Measurements from ENCODE around the gene NTHL1.
A peak's percentile ranks its signal among the peaks of the same experiment; 100 is the strongest.

Gene NTHL1

DNA sequence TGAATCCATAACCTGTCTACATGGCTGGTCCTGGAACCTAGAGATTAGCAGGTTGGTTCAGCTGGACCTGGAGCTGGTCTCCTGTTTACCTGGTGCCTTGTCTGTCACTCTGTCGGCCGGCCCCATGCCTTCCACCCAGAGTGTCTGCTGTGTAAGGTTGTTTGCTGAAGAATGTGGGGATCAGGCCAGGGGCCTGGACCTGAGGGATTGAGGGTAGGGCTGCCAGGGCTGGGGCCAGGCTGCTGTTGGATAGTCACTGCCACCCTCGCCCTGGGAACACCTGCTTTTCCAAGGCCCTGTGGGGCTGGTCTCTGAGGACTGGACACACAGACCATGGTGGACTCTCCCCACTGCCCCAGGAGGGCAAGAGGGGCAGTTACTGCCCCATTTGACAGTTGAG lies 19.5 kb downstream of the NTHL1 start:
- TF ChIP-seq, protein P1, sequence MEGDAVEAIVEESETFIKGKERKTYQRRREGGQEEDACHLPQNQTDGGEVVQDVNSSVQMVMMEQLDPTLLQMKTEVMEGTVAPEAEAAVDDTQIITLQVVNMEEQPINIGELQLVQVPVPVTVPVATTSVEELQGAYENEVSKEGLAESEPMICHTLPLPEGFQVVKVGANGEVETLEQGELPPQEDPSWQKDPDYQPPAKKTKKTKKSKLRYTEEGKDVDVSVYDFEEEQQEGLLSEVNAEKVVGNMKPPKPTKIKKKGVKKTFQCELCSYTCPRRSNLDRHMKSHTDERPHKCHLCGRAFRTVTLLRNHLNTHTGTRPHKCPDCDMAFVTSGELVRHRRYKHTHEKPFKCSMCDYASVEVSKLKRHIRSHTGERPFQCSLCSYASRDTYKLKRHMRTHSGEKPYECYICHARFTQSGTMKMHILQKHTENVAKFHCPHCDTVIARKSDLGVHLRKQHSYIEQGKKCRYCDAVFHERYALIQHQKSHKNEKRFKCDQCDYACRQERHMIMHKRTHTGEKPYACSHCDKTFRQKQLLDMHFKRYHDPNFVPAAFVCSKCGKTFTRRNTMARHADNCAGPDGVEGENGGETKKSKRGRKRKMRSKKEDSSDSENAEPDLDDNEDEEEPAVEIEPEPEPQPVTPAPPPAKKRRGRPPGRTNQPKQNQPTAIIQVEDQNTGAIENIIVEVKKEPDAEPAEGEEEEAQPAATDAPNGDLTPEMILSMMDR (conservative IDR thresholded peaks at IDR 0.05; ENCODE audit: low read depth, low read length) = no peak
- DNase-seq (ENCODE audit: low read depth) = no peak
- no peak overlapping the region for H3K4me3 ChIP-seq (ENCODE audit: low read depth, low read length)

DNA sequence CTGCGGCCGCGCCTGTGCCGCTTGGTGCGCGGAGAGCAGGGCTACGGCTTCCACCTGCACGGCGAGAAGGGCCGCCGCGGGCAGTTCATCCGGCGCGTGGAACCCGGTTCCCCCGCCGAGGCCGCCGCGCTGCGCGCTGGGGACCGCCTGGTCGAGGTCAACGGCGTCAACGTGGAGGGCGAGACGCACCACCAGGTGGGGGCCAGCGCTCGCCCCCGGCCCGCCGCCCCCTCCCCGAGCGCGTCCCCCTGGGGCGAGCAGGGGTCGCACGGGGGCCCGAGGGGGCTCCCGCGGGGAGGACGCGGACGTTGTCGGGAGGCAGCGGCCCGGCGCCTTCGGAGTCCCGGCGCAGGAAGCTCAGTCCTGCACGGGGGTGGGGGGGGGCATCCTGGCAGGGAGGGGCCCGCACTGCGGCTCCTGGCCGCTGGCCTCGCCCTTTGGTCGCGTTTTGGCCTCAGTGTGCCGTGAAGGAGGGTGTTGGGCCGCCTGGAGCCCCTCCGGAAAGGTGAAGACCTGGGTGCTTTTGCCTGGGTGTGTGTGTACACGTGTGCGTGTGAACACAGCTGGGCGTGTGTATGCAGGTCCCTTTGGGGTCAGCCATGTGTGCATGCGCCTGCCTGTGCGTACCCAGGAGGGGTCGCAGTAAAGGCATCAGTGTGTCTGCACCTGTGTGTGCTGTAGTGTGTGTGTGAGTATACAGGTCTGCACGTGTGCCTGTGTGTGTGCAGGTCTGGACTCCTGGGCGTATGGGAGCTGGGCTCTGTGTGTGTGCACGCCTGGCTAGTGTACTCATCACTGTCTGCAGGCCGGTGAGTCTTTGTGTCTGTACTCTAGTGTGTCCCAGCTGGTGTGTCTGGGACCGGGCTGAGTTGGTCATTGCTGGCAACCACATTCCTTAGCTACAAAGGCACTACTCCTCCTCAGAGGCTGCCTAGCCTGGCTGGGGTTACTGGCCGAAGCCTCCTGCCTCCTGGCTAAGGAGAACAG lies 20.3 kb downstream of the NTHL1 start:
- no peak for DNase-seq (ENCODE audit: low read depth)
- H3K4me3 ChIP-seq (ENCODE audit: low read depth, low read length) = peak overlapping the region; percentile 56

DNA sequence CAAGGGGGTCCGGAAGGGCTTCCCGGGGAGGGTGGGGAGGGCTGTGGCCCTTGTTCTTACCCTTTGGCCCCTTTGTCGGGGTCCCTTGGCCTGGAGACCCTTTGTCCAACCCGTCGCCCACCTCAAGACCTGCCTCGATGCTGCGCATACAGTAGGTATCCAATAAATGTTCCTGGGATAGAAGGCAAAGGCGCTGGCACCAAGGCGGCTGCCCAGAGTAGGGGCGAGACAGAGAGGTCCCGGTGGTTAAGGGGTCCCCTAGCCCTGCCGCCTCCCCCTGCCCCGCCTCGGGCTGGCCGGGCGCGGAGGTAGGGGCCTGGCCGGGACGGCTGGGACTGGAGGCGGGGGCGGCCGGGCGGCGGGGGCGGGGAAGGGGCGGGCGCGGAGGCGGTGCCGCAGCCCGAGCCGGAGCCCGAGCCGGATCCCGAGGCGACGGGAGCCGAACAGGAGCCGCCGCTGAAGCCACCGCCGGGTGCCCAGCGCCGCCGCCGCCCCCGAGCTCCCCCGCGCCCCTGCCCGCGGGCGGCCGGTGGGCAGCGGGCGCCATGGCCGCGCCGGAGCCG lies 21.1 kb downstream of the NTHL1 start, which contains the start of gene NHERF2:
NHERF2 (plus strand) TSS at position 442 of the 563 bp plus-strand sequence; CDS start at position 546, 104 bp downstream.
- DNase-seq (ENCODE audit: low read depth) = no peak
- TF ChIP-seq, protein P1 (conservative IDR thresholded peaks at IDR 0.05; ENCODE audit: low read depth, low read length) = no peak
- H3K4me3 ChIP-seq (ENCODE audit: low read depth, low read length) = peak within 1 kb of the TSS; percentile 56

More for the DNA sequence above, 20.3 kb downstream of the NTHL1 start:
- TF ChIP-seq, protein P1 (conservative IDR thresholded peaks at IDR 0.05; ENCODE audit: low read depth, low read length) = no peak

DNA sequence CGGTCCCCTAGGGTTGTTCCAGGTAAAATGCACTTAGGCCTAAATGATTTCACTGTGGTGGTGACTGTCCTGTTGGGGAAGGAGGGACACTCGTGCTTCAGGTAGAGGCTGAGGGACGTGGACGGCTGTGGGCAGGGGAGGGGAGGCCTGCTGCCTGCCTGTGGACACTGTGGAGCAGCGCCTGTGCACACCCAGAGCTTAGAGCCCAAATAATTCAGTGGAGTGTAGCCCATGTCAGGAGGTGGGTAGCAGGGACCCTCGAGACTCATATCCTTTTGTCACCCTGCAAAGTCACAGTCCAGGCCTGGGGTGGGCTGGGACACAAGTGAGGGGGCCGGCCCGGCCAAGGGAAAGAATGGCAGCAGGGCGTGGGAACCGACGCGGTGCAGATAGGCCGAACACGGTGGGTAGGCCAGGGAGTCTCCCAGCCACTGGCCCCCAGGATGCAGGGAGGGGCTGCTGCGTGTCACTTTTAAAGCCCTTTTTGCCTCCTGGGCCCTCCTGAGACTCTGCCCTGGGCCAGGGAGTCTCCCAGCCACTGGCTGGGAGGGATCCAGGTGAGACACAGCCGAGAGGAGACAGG lies 21.7 kb downstream of the NTHL1 start:
- DNase-seq (ENCODE audit: low read depth) = no peak
- TF ChIP-seq, protein P1 (conservative IDR thresholded peaks at IDR 0.05; ENCODE audit: low read depth, low read length) = no peak
- no peak overlapping the region for H3K4me3 ChIP-seq (ENCODE audit: low read depth, low read length)

DNA sequence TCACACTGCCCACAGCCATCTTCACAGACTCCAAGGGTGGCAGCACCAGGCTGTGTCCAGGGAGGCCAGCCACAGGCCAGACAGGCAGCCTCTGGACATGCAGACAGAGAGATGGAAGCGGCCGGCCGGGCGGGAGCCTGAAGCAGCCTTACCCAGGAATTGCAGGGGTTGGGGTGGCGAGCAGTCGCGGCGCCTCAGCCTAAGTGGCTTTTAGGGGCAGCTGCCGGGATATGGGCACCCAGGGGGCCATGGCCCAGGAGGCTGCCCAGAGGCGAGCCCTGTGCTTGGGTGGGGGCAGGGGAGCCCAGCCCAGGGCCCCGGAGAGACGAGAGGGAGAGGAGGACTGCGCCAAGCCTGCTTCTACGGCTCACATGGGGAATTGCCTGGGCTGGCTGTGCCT lies 22.4 kb downstream of the NTHL1 start:
- no peak overlapping the region for H3K4me3 ChIP-seq (ENCODE audit: low read depth, low read length)
- TF ChIP-seq, protein P1 (conservative IDR thresholded peaks at IDR 0.05; ENCODE audit: low read depth, low read length) = no peak
- DNase-seq (ENCODE audit: low read depth) = no peak

DNA sequence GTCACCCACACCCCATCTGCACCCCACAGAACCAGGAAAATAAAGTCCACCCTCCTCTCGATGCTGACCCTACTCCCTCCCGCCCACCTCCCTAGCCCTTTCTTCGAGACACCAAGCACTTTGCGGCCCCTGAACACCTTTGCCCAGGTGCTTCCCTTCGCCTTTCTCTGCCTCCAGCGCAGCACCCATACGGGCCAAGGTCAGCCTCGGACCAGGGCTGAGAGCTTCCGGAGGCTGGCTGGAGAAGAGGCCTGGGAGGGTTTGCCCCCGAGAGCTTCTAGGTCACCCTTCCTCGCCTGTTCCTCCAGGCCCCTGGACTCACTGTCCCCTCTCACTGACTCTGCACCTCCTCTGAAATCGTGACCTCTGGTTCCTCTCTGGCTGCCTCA lies 23.6 kb downstream of the NTHL1 start:
- H3K4me3 ChIP-seq (ENCODE audit: low read depth, low read length) = no peak overlapping the region
- TF ChIP-seq, protein P1 (conservative IDR thresholded peaks at IDR 0.05; ENCODE audit: low read depth, low read length) = no peak
- DNase-seq (ENCODE audit: low read depth) = no peak

Measured in choroid plexus epithelial cell (primary cell).